Muscle layer of colon (tissue), 2 donors: ENCODE data around the gene DUS1L.

ENCODE experiments used
- H3K27ac ChIP-seq: one replicate; pipeline ENCODE4 v1.7.0; 2013; ENCODE audit warnings: low read depth, mild to moderate bottlenecking, low read length, moderate library complexity
- H3K27me3 ChIP-seq, 2 donors: one replicate each; pipeline ENCODE4 v1.7.0; 2013; ENCODE audit warnings: low read length in 2 of 2, mild to moderate bottlenecking in 2 of 2; ENCODE audit not compliant: insufficient read depth in 2 of 2, control insufficient read depth in 1 of 2
- H3K36me3 ChIP-seq: one replicate; pipeline ENCODE4 v1.7.0; 2013; ENCODE audit warnings: mild to moderate bottlenecking, low read length; ENCODE audit not compliant: insufficient read depth
- H3K4me1 ChIP-seq: one replicate; pipeline ENCODE4 v1.7.0; 2013; ENCODE audit warnings: mild to moderate bottlenecking, low read length; ENCODE audit not compliant: insufficient read depth
- H3K4me3 ChIP-seq, 2 donors: one replicate each; pipeline ENCODE4 v1.7.0; 2013; ENCODE audit warnings: low read length in 2 of 2, low read depth in 1 of 2, mild to moderate bottlenecking in 1 of 2, moderate library complexity in 1 of 2
- H3K9ac ChIP-seq: one replicate; pipeline ENCODE4 v1.7.0; 2013; ENCODE audit warnings: low read length
- H3K9me3 ChIP-seq: one replicate; pipeline ENCODE4 v1.7.0; 2013; ENCODE audit warnings: mild to moderate bottlenecking, low read length
- donor health status: abdominal sarcoma.
- donor health status: Adenocarcinoma of cecum.

The DUS1L gene

GRCh38 chr17:82021900-82022309, 43.7 kb downstream of the DUS1L start:
- peak overlapping the region; percentile 75 to 86 for H3K4me3 ChIP-seq
- peak overlapping the region; percentile 24 for H3K9ac ChIP-seq
- H3K27ac ChIP-seq: peak overlapping the region; percentile 49
- H3K9me3 ChIP-seq: no peaks in the 10 kb centered on the region
- H3K27me3 ChIP-seq: no peaks in the 10 kb centered on the region
- H3K4me1 ChIP-seq: peaks cover 24% of the 10 kb centered on the region
- no peaks in the 10 kb centered on the region for H3K36me3 ChIP-seq

DNA sequence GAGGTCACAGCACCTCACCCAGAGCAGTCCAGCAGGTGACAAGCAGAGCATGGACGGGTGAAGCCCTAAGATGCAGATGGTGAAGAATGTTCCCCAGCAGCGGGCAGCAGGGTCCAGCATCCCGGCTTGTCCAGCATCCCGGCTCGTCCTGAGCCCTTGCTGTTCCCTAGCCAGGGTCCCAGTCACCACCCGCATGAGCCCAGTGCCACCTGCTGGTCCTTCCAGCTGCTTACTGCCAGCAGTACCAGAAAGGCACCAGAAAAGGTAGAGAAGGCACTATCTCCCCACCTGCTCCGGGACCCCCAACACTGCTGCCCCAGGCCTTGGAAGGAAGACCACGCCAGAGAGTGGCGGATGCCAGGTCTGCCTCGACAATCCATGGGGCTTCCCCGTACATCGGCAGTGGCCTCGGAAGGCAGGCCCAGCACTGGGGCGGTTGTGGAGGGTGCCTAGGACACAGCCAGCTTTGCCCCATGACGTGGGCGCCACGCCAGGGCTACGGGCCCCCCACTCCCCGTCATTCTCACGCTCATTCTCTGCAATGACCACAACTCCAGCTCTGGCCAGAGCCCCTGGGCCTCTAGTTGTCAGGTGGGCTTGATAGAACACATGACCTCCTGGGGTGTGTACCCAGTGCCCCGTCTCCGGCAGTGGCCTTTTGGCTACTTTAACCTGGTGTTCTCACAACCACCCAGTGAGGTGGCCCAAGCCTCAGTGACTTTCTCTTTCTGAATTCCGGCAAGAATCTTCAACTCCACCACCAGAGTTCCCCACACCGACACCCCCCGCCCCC, 44.3 kb downstream of the DUS1L start:
- H3K27me3 ChIP-seq: no peaks in the 10 kb centered on the region
- peak overlapping the region; percentile 24 for H3K9ac ChIP-seq
- peak overlapping the region in 1 of 2 donors; percentile 75 for H3K4me3 ChIP-seq
- peaks cover 24% of the 10 kb centered on the region for H3K4me1 ChIP-seq
- no peaks in the 10 kb centered on the region for H3K9me3 ChIP-seq
- H3K36me3 ChIP-seq: no peaks in the 10 kb centered on the region
- no peak overlapping the region for H3K27ac ChIP-seq

GRCh38 chr17:82020572-82021106, 45.0 kb downstream of the DUS1L start:
- no peaks in the 10 kb centered on the region for H3K9me3 ChIP-seq
- no peak overlapping the region for H3K27ac ChIP-seq
- H3K9ac ChIP-seq: no peak overlapping the region
- H3K4me3 ChIP-seq: no peak overlapping the region
- H3K36me3 ChIP-seq: no peaks in the 10 kb centered on the region
- H3K4me1 ChIP-seq: peaks cover 24% of the 10 kb centered on the region
- no peaks in the 10 kb centered on the region for H3K27me3 ChIP-seq

DNA sequence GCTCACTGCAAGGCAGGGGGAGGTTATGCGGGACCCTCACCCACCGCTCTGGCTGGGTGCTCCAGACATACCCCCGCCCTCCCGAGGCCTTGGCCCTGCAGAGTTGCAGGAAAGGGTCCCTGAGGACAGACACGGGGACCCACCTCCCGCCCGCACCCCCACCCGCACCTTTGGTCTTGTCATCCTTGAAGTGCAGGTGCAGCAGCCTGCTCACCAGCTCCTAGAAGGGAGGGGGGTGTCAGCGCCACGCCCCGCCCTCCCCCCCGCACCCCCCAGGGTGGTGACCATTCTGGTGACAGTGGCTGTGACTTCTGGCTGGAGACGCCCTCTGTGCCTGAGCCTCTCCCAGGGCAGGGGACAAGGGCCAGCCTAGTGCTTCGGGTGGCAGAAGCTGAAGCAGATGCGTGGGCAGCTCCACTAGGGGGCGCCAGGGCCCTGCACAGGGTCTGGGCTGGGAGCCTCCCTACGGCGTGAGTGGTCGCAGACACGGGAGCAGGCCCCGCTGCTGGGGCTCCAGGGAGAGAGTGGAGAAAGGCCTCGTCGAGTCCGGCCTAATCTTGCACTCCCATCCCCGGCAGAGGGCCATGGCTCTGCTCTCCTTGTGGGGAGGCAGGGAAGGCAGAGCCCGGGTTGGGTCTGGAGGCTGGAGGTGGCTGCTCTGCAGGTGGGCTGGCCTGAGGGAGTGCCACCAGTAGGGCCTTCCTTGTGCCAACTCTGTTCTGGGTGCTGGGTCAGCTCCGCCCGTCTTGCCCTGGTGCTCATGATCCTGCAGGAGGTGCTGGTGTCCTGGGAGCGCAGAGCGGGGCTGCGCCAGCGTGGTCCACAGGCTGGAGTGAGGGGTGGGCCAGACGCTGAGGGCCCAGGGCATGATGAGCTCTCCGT, 45.7 kb downstream of the DUS1L start:
- no peaks in the 10 kb centered on the region for H3K9me3 ChIP-seq
- no peaks in the 10 kb centered on the region for H3K27me3 ChIP-seq
- H3K36me3 ChIP-seq: no peaks in the 10 kb centered on the region
- H3K27ac ChIP-seq: no peak overlapping the region
- H3K4me3 ChIP-seq: no peak overlapping the region
- H3K9ac ChIP-seq: no peak overlapping the region
- H3K4me1 ChIP-seq: peaks cover 24% of the 10 kb centered on the region

DNA sequence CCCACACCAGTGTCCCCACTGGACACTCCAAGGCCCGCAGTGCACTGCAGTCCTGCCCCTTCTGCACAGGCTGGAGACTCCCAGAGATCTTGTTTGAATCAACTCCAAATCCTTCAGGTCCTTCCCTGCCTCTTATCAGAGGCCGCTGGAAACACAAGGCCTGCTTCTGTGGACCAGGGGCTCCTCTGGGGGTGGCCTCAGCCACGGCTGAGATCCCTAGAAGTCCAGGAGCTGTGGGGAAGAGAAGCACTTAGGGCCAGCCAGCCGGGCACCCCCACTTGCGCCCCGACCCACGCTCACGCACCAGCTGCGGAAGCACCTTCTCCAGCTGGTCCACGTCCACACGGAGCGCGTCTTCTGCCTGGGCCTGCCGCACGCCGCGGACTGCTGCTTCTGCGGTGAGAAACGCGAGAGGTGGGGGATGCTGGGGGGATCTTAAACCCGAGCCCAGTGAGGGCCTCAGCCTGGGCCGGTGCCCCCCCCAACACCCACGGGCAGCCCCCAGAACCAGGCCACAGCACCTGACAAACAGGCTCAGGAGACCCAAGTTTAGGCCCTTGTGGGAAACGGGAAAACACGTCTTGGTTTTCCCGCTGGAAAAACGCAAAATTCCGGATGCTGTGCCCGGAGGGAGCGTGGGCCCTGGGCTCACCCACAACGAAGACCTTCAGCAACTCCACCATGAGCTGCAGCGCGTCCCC, 46.5 kb downstream of the DUS1L start:
- Histone ChIP-seq H3K9ac (no peak overlapping the region), H3K4me1 (peaks cover 22% of the 10 kb centered on the region), H3K27me3 (no peaks in the 10 kb centered on the region), H3K27ac (no peak overlapping the region), H3K4me3 (no peak overlapping the region), H3K36me3 (no peaks in the 10 kb centered on the region), H3K9me3 (no peaks in the 10 kb centered on the region)

DNA sequence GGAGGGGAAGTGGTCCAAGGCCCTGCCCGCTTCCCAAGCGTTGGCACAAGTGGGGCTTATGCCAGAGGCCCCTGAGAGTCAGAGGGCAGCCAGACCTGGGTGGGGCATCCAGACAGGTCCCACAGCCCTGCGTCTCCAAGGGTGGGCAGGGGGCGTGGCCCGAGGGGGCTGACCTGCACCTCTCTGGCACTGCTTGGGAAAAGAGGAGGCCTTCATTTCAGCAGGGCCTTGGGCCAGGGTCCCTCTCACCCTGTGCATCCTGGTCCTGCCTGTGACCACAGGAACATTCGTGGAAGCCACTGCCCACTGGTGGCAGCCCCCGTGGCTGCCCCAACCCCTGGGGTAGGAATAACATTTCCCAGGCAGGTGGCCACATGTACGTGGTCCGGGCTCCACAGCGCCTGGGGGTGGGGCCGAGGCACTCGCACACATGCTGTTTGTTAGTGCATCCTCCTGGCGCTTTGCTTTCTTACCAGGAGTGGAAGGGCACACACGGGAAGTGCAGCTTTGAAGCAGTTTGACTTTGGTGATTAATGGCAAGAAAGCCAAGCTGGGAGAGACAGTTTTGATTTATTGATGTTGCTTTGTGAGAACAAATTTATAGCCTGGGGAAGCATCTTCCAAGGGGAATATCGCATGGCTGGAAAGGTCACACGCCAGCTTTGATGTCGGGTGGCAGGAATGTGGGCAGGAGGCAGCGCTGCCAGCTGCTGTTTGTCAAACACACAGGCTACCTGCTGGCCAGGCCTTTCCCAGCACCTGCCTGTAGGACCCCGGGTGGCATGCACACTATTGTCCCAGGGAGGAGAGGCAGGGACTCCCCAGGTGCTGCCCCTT, 47.2 kb downstream of the DUS1L start:
- Histone ChIP-seq H3K27me3 (no peaks in the 10 kb centered on the region), H3K9ac (no peak overlapping the region), H3K4me3 (no peak overlapping the region), H3K27ac (no peak overlapping the region), H3K4me1 (peaks cover 15% of the 10 kb centered on the region), H3K36me3 (no peaks in the 10 kb centered on the region), H3K9me3 (no peaks in the 10 kb centered on the region)

DNA sequence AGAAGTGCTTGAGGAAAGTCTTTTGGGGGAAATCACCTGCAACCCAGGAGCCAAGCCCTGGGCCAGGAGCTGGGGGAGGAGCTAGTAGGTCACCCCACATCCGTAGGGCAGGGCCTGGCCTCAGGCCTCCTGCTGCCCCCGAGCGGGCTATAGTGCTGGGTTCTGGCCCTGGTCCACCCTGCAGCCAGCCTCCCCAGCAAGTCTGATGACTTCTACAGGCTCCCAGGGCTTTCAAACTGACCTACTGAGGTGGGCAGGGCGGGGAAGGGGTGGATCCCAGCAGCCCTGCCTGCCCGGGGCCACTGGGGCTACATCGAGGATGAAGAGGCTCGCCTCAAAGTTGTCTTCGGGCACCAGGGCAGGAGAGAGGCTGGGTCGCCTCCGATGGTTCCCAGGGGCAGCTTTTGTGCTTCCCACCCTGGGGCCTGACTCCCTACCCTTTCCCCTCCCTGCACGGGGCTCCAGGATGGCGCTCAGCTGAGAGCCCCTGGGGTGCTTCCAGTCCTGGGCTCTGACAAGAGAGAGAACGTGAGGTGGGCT, 47.9 kb downstream of the DUS1L start:
- H3K27ac ChIP-seq: no peak overlapping the region
- H3K36me3 ChIP-seq: no peaks in the 10 kb centered on the region
- H3K4me3 ChIP-seq: no peak overlapping the region
- H3K27me3 ChIP-seq: no peaks in the 10 kb centered on the region
- H3K9ac ChIP-seq: no peak overlapping the region
- peaks cover 20% of the 10 kb centered on the region for H3K4me1 ChIP-seq
- H3K9me3 ChIP-seq: no peaks in the 10 kb centered on the region

- Histone ChIP-seq H3K36me3 (no peaks in the 10 kb centered on the region), H3K4me3 (no peak overlapping the region), H3K9me3 (no peaks in the 10 kb centered on the region), H3K9ac (no peak overlapping the region), H3K27me3 (no peaks in the 10 kb centered on the region), H3K27ac (no peak overlapping the region), H3K4me1 (peaks cover 17% of the 10 kb centered on the region)
Observed at GRCh38 chr17:82016875-82017459, 48.6 kb downstream of the DUS1L start.

GRCh38 chr17:82016061-82016874, 49.3 kb downstream of the DUS1L start:
- Histone ChIP-seq H3K9ac (no peak overlapping the region), H3K27me3 (no peaks in the 10 kb centered on the region), H3K4me1 (peaks cover 10% of the 10 kb centered on the region), H3K36me3 (no peaks in the 10 kb centered on the region), H3K27ac (no peak overlapping the region), H3K9me3 (no peaks in the 10 kb centered on the region), H3K4me3 (no peak overlapping the region)
